G401 (cell line): ENCODE results near the gene F2RL1. TPM values are rescaled to one million over a fixed set of nuclear protein-coding genes. Genes with fewer than 3 reads are reported as not detected.
"Not testable (repeated sequence)": the region's sequence is repeated elsewhere in the genome, so short reads cannot be mapped to it uniquely, and the experiment has no call there.

ENCODE experiments used
- DNase-seq: peaks from one replicate; pipeline ENCODE4 v3.0.0-alpha.2; 2015; ENCODE audit warnings: low spot score
- in situ Hi-C: cut with HindIII; loops from 2 replicates; pipeline ENCODE4 v1.10.0; 2016; ENCODE audit warnings: low sequenced_read_pairs, mixed read lengths
- total RNA-seq: library from RNA; depleted of rRNA; stranded (reverse); fragments of >200 nt; shearing (Covaris generic); gene quantifications from 2 replicates; pipeline ENCODE4 v1.2.3, GENCODE V29; 2014; rRNA removed

Gene F2RL1, protein sequence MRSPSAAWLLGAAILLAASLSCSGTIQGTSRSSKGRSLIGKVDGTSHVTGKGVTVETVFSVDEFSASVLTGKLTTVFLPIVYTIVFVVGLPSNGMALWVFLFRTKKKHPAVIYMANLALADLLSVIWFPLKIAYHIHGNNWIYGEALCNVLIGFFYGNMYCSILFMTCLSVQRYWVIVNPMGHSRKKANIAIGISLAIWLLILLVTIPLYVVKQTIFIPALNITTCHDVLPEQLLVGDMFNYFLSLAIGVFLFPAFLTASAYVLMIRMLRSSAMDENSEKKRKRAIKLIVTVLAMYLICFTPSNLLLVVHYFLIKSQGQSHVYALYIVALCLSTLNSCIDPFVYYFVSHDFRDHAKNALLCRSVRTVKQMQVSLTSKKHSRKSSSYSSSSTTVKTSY
- total RNA-seq, result 162 and 209 TPM in 2 replicates

DNA sequence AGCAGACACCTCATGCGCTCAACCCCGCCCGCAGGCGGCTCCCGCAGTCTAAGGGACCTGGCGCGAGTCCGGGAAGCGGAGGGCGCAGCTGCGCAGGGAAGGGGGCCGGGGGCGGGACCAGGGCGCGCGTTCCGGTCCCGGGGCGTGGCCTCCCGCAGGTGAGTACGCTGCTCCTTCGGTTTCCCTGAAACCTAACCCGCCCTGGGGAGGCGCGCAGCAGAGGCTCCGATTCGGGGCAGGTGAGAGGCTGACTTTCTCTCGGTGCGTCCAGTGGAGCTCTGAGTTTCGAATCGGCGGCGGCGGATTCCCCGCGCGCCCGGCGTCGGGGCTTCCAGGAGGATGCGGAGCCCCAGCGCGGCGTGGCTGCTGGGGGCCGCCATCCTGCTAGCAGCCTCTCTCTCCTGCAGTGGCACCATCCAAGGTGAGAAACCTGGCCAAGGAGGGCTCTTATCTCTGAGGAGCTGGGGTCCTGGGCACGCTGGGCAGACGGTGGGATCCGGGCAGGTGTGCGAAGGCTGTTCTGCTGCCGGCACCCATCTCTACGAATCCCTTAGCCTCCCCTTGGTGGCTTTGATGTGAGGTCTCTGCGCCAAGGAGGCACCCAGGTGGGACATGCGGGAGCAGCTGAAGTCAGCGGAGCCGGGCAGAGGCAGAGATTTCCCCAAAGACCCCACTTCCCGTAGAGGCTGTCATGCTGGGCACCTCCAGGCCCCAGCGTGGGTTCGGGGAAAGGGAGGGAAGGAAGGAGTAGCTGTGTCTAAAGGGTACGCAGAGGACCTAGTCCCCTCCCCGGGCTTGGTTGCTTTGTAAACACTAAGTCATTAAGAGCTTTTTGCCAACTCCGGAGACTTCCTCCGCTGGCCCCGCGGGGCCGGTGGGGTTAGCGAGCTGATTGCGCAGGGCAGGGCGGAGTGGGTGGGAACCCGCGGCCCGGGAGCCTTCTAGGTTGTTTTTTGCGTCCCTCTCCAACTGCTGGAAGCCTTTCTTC lies at the start of gene F2RL1:
TSS of gene F2RL1 (plus strand) at position 187 of the 988 bp plus-strand sequence. CDS start at position 340, 153 bp downstream.
- in situ Hi-C loops, result no loop called here
- peak; percentile 30 for DNase-seq

DNA sequence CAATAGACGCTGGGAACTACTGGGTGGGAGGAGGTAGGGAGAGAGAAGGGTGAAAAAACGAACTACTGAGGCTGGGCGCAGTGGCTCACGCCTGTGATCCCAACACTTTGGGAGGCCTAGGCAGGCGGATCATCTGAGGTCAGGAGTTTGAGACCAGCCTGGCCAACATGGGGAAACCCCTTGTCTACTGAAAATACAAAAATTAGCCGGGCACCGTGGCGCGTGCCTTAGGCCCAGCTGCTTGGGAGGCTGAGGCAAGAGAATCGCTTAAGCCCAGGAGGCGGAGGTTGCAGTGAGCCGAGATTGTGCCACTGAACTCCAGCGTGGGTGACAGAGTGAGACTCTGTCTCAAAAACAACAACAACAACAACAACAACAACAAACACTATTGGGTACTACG lies 47.8 kb upstream of the F2RL1 start:
- in situ Hi-C loops, result not testable (repeated sequence)

GRCh38 chr5:76771705-76772405 lies 47.0 kb upstream of the F2RL1 start:
- no peak for DNase-seq
- in situ Hi-C loops, result no loop called here

More for the DNA sequence above, 47.8 kb upstream of the F2RL1 start:
- DNase-seq, result not testable (repeated sequence)

GRCh38 chr5:76775921-76776320 lies 42.9 kb upstream of the F2RL1 start:
- in situ Hi-C loops, result no loop called here
- no peak for DNase-seq

DNA sequence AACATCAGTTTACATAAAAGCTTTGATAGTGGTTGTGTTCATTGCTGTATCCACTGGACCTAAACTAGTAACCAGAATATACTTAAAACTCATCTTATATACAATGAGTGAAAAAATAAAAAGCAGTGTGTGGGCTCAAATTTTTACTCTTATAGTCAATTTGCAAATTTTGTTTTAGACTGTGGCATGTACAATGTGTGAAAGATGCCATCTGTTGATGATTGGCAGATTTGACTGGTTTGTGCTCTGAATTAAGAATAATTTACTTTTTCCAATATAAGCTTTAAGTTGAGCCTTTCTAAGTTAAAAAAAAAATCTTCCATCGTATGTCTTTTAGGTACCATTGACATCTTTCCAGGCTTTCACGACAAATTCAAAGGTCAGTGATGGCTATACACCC lies 42.4 kb upstream of the F2RL1 start:
- in situ Hi-C loops, result no loop called here
- no peak for DNase-seq

- DNase-seq, in situ Hi-C loops: not testable (repeated sequence)
These were observed 38.2 kb upstream of the F2RL1 start for GRCh38 chr5:76780616-76781015.

DNA sequence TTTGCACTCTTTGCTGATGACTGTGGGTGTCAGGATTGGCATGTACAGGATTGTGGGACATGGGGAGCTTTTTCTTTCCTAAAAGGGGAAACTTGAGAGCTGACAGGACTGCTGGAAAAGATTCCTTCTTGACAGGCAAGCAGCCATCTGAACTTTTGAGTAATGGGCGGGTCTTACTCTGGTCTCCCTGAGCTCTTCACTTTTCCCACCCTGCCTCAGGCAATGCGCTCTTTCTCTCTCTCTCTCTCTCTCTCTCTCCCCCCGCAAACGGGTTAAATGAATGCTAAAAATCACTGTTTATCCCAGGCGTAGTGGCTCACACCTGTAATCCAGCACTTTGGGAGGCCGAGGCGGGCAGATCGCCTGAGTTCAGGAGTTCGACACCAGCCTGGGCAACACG lies 37.1 kb upstream of the F2RL1 start:
- no peak for DNase-seq
- in situ Hi-C loops, result no loop called here

DNA sequence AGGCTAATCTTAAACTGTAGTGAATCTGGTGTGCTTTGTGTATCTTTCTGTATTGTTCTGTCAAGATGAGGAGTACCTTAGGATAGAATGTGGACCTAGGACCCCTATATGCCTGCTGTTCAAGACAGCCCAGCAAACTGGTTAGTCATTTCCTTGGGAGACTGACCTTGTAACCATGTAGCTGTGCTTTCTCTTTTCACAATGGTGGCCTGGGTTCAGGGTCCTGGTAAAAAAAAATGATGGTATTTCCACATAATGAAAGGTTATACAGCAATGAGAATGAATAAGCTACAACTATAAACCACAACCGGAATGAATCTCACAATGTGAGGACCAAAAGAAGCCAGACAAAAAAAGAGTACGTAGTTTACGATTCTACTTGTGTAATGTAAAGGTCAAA lies 36.4 kb upstream of the F2RL1 start:
- in situ Hi-C loops, result no loop called here
- no peak for DNase-seq

DNA sequence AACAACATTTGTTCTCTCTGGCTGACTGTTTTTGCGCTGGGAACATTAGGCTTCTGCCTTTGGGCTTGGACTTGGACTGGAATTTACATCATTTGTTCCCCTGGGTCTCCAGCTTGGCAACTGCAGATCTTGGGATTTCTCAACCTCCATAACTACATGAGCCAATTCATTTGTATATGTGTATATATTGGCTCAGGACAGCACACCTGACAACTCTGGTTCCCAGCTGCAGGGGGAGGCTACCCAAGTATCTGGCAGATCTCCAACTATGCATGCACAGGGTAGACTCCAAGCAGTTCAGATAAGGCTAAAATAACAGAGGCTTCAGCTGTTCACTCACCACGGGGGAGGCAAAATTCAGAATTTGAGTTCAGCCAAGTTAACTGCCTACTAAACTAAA lies 31.6 kb upstream of the F2RL1 start:
- no peak for DNase-seq
- in situ Hi-C loops, result no loop called here

- in situ Hi-C loops, result no loop called here
- DNase-seq, result no peak
These were observed 30.5 kb upstream of the F2RL1 start for GRCh38 chr5:76788362-76788761.

DNA sequence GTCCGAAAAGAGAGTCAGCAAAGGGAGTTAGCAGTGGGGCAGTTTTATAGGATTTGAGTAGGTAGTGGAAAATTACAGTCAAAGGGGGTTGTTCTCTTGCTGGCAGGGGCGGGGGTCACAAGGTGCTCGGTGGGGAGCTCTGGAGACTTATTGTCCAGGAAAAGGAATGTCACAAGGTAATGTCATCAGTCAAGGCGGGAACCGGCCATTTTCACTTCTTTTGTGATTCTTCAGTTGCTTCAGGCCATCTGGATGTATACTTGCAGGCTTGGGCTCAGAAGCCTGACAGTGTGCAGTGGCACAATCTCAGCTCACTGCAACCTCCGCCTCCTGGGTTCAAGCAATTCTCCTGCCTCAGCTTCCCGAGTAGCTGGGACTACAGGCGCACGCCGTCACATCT lies 29.6 kb upstream of the F2RL1 start:
- DNase-seq, in situ Hi-C loops: not testable (repeated sequence)

DNA sequence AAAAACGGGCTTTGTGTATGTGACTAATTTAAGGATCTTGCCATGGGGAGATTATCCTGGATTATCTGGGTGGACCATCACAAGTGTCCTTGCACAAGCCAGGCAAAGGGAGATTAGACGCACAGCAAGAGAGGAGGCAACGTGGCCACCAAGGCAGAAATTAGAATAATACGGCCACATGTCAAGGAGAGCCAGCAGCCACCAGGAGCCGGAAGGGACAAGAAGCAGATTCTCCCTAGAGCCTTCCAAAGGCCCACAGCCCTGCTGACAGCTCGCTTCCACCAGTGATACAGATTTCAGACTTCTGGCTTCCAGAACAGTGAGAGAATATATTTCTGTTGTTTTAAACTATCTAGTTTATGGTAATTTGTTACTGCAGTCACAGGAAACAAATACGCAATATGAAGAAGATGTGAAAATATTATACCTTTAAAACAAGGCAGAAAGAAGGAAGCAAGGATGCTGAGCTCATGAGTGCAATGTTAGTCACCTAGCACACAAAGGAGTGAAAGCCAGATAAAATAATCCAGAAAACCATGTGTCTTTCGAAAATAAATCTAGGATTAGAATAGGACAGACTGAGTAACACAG lies 28.7 kb upstream of the F2RL1 start:
- in situ Hi-C loops, result no loop called here
- no peak for DNase-seq

GRCh38 chr5:76790632-76791290 lies 28.1 kb upstream of the F2RL1 start:
- in situ Hi-C loops, result no loop called here
- DNase-seq, result no peak

- in situ Hi-C loops, result no loop called here
- no peak for DNase-seq
These were observed 27.4 kb upstream of the F2RL1 start for GRCh38 chr5:76791461-76791860.

DNA sequence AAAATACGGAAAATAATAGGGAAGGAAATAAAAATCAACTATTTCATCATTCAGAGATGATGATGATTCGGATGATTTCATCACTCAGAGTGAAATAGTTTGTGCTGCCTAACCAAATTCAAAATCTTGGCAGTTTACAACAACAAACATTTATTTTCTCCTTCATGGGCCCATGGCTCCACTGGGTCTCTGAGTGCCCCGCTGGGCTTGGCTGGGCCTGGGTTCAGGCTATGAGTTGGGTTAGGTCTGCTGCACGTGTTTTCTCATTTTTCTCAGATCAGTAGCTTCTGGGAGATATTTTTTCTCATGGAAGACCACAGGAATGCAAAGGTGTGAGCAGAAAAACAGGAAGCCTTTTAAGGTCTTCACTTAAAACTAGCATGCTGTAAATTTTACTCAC lies 24.0 kb upstream of the F2RL1 start:
- DNase-seq, result no peak
- in situ Hi-C loops, result no loop called here

- no peak for DNase-seq
- in situ Hi-C loops, result no loop called here
These were observed 19.2 kb upstream of the F2RL1 start for GRCh38 chr5:76799588-76799987.

DNA sequence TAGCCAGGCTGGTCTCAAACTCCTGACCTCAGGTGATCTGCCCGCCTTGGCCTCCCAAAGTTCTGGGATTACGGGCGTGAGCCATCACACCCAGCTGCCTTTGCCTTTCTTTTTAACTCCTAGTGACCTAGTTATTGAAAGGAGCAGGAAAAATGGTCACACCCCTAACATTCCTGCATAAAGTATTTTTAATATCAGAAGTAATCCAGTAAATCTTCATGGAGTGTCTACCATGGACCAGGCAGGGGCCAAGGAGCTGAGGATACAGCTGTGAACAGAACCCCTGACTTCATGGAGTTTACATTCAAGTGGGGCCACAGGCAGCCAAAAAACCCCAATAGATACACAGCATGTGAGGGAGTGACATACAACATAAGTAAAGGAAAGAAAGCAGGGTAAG lies 18.3 kb upstream of the F2RL1 start:
- in situ Hi-C loops, result no loop called here
- no peak for DNase-seq

- no peak for DNase-seq
- in situ Hi-C loops, result no loop called here
These were observed 17.5 kb upstream of the F2RL1 start for GRCh38 chr5:76801159-76801802.
